ENCODE results near the gene C13orf46.
A peak's percentile ranks its signal among the peaks of the same experiment; 100 is the strongest.
"Not testable (repeated sequence)": the region's sequence is repeated elsewhere in the genome, so short reads cannot be mapped to it uniquely, and the experiment has no call there.

Gene C13orf46

GRCh38 chr13:113973218-113974164, at the start of gene C13orf46:
C13orf46 (minus strand) TSS chr13:113974076; CDS start chr13:113973997, 79 bp downstream.
- DNase-seq, result no peak

- no peak for DNase-seq
These were observed 49.0 kb upstream of the C13orf46 start for GRCh38 chr13:114022876-114023275.

GRCh38 chr13:114022309-114022669, 48.4 kb upstream of the C13orf46 start:
- no peak for DNase-seq

GRCh38 chr13:114021464-114022308, 47.8 kb upstream of the C13orf46 start:
- no peak for DNase-seq

- no peak for DNase-seq
These were observed 47.0 kb upstream of the C13orf46 start for GRCh38 chr13:114020750-114021463.

- not testable (repeated sequence) for DNase-seq
These were observed 46.3 kb upstream of the C13orf46 start for GRCh38 chr13:114020134-114020533.

- peak; percentile 19 for DNase-seq
These were observed 45.5 kb upstream of the C13orf46 start for GRCh38 chr13:114019367-114019766.

- no peak for DNase-seq
These were observed 44.7 kb upstream of the C13orf46 start for GRCh38 chr13:114018461-114019055.

- no peak for DNase-seq
These were observed 44.1 kb upstream of the C13orf46 start for GRCh38 chr13:114017966-114018365.

- DNase-seq, result no peak
These were observed 43.3 kb upstream of the C13orf46 start for GRCh38 chr13:114017028-114017630.

GRCh38 chr13:114016321-114017027, 42.6 kb upstream of the C13orf46 start:
- no peak for DNase-seq

- DNase-seq, result peak; percentile 14
These were observed 42.1 kb upstream of the C13orf46 start for GRCh38 chr13:114015969-114016295.

GRCh38 chr13:114015111-114015968, 41.5 kb upstream of the C13orf46 start:
- no peak for DNase-seq

- no peak for DNase-seq
These were observed 40.2 kb upstream of the C13orf46 start for GRCh38 chr13:114013952-114014629.

GRCh38 chr13:114013336-114013735, 39.5 kb upstream of the C13orf46 start:
- DNase-seq, result no peak

GRCh38 chr13:114012921-114013320, 39.0 kb upstream of the C13orf46 start:
- DNase-seq, result no peak

- DNase-seq, result no peak
These were observed 38.3 kb upstream of the C13orf46 start for GRCh38 chr13:114012141-114012540.

- no peak for DNase-seq
These were observed 37.4 kb upstream of the C13orf46 start for GRCh38 chr13:114011226-114011625.

GRCh38 chr13:114010401-114011101, 36.7 kb upstream of the C13orf46 start:
- peak; percentile 28 for DNase-seq

Data from activated CD4-positive, alpha-beta T cell treated with anti-CD3 and anti-CD28 coated beads, Interleukin-10, Interleukin-2, amounts not matched to agents 100 ng/mL and 50 ng/mL, durations not matched to agents 16 hours and 8 hours (primary cell).